Astrocyte of the spinal cord (primary cell): Measurements from ENCODE around the gene CADPS.

Source experiments
- DNase-seq: peaks from one replicate; pipeline ENCODE4 v3.0.0; 2011; ENCODE audit warnings: low read depth, low spot score
- H3K4me3 ChIP-seq: 2 replicates; pipeline ENCODE4 v1.5.1; 2011; ENCODE audit warnings: low read depth, mild to moderate bottlenecking, low read length, moderate library complexity
- in situ Hi-C: cut with HindIII; loops from 2 replicates; pipeline ENCODE4 v1.10.0; 2017; ENCODE audit warnings: low sequenced_read_pairs
- TF ChIP-seq, protein P1 (sequence below): IDR thresholded peaks from 2 replicates; pipeline ENCODE4 v1.5.1; 2012; ENCODE audit warnings: low read depth, mild to moderate bottlenecking, low read length, inconsistent platforms

CADPS gene

DNA sequence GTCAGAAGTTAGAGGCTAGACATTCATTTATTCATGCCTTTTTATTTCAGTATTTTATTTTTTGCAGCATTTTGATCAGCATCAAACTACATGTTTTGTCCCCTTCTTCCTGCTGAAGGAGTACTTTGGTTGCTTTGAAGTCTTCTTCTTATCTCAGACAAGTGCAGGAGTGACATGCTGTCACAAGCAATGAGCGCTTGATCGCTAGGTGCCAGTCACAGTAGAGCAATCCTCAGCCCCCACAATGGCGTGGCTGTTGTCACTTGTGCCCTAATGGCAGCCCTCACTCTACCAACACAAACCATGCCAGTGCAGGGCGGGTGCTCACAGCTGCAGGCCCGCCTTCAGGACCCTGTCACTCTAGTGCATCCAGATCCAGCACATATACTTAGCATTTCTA is 317.2 kb downstream of the CADPS start:
- no peak overlapping the region for H3K4me3 ChIP-seq
- TF ChIP-seq, protein P1, sequence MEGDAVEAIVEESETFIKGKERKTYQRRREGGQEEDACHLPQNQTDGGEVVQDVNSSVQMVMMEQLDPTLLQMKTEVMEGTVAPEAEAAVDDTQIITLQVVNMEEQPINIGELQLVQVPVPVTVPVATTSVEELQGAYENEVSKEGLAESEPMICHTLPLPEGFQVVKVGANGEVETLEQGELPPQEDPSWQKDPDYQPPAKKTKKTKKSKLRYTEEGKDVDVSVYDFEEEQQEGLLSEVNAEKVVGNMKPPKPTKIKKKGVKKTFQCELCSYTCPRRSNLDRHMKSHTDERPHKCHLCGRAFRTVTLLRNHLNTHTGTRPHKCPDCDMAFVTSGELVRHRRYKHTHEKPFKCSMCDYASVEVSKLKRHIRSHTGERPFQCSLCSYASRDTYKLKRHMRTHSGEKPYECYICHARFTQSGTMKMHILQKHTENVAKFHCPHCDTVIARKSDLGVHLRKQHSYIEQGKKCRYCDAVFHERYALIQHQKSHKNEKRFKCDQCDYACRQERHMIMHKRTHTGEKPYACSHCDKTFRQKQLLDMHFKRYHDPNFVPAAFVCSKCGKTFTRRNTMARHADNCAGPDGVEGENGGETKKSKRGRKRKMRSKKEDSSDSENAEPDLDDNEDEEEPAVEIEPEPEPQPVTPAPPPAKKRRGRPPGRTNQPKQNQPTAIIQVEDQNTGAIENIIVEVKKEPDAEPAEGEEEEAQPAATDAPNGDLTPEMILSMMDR: no peak
- in situ Hi-C loops: no loop called here

DNA sequence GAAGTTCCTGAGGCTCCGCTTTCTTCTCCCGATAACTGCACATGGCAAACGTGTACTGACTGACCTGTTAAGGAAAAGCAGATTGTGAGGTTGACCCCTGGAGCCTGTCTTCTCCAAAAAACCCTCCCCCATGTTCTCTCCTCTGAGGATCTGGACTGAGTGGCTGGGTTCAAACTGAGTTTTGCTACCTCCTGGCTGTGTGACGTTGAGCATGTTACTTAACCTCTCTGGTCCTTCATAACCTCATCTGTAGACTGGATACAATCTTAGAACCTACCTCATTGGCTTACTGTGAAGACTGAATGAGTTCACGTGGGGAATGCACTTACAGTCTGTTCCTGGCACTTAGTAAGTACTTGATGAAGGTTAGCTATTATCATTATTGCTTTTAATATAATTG is 317.8 kb downstream of the CADPS start:
- no peak overlapping the region for H3K4me3 ChIP-seq
- TF ChIP-seq, protein P1: no peak
- no peak for DNase-seq
- in situ Hi-C loops: no loop called here

More for the DNA sequence above, 317.2 kb downstream of the CADPS start:
- DNase-seq: no peak

DNA sequence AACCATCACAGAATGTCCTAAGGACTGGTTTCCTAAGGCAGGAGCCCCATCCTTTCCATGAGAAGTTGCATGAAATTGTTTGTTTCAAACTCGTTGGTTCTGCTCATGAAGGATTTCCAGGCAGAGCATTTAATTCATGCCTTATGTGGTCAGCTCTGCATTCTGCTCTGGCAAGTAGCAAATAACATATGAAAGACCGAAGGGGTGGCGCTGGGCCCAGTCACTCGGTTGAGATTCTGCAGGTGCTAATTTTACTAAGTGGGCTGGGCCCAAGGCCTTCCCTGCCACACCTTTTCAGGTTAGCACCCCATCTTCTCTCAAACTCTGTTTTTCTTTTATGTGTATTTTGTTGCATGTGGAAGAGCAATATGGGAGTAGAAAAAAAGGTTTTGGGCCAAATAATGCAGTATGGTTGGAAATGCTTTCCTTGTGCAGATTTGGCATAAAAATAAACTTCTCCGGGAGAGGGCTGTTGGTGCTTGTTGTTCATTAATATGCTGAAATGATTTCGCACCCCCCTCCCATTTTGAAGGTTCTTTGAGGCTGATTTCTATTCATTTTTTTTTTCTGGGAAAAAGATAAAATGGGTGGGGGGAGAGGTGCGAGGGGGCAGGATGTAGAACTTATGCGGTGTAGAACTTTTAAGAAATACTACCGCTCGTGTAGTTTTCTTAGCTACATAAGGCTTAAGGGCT is 318.9 kb downstream of the CADPS start:
- H3K4me3 ChIP-seq: no peak overlapping the region
- DNase-seq: no peak
- in situ Hi-C loops: no loop called here
- TF ChIP-seq, protein P1: no peak

DNA sequence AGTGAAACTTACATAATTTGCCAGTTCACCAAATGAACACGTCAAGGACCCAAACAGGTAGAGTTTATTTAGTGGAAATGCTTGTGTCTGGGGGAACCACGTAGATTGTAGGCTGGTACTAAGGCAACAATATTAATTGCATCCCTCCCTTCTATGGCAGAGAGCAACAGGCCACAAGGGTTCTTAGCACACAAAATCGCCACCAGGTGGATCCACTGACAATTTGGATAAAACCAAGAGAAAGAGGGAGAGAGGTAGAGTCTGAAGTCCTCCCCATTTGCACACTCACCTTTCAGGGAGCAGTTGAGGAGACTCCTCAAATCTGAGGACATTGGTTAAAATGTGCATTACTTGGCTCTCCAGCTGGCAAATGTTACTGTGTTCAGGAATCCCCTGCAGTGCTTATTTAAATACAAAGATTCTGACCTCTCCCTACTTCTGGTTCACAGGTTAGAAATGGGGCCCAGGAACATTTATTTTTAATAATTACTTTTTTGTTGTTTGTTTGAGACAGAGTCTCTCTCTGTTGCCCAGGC is 320.9 kb downstream of the CADPS start:
- in situ Hi-C loops: no loop called here
- no peak for DNase-seq
- no peak overlapping the region for H3K4me3 ChIP-seq
- TF ChIP-seq, protein P1: peak; percentile 18

DNA sequence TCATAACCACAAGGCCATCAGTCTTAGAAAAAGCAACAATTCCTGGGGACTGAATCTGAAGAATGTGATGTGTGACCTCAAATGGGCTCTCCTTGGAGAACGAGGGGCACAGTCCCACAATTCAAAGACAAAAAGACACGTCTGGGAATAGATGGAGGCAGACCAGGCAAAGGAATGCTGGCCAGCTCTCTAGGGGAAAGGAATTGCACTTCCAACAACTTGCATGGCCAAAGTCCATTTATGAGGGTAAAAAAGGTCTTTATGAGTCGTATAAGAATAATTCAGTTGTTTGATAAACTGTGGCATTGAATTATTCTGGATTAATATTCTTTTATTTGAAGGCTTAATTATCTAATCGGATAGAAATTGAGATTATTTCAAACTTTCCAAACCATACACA is 321.4 kb downstream of the CADPS start:
- TF ChIP-seq, protein P1: no peak
- in situ Hi-C loops: no loop called here
- no peak for DNase-seq
- no peak overlapping the region for H3K4me3 ChIP-seq

DNA sequence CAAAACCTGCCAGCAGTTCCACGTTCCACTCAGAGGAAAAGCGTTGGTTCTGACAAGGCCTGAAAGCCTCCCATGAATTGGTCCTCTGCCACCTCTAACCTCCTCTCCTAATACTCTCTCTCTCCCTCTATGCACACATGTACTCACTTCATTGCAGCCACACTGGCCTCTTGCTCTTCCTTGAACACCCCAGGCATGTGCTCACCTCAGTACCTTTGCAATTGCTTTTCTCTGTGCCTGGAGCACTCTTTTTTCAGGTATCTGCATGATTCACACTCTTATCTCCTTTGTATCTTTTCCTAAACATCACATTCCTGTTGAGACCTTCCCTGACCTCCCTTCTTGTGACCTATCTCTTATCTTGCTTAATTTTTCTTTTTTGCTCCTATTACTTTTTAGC is 323.7 kb downstream of the CADPS start:
- in situ Hi-C loops: no loop called here

More for the DNA sequence above, 323.7 kb downstream of the CADPS start:
- no peak for DNase-seq
- no peak overlapping the region for H3K4me3 ChIP-seq
- TF ChIP-seq, protein P1: no peak
